ENCODE results near the gene BAIAP2. TPM values are rescaled to one million over a fixed set of nuclear protein-coding genes. Genes with fewer than 3 reads are reported as not detected.

The BAIAP2 gene
- total RNA-seq = 10 to 100 TPM in 3 of 4 donors, 1 to 10 TPM in 1; 7.3 to 36.1 (median 15.4) TPM

- no peaks in the 10 kb centered on the region for H3K36me3 ChIP-seq
- ATAC-seq (peak; percentile 83 to 85), DNase-seq (peak; percentile 92 to 93)
- peak in 1 of 5 experiments; percentile 11 for TF ChIP-seq CTCF (IDR thresholded peaks at IDR 0.05 in 4 of 5, conservative IDR thresholded peaks at IDR 0.05 in 1 of 5)
- peak; percentile 90 to 92 for TF ChIP-seq POLR2A (IDR thresholded peaks at IDR 0.05)
- H3K4me1 ChIP-seq = peaks cover 14 to 34% of the 10 kb centered on the region in 2 donors
- H3K4me3 ChIP-seq = peak within 1 kb of the TSS; percentile 50 to 66 (median 54)
- in situ Hi-C loops (cut with MboI; ENCODE audit: low sequenced_read_pairs in 4 of 4) (no loop called here), intact Hi-C loops (cut with DNase I; ENCODE audit: low total_unique reads) (loop anchor here (1.0 to 10.0 kb wide), 2 partner anchors 45 to 190 kb away; partner anchors contain the start of gene CEP131)
- peak within 1 kb of the TSS in 2 of 4 donors; percentile 34 to 46 for H3K27ac ChIP-seq
- H3K27me3 ChIP-seq = peaks cover 0 to 4% (median 2%) of the 10 kb centered on the region in 3 donors
- H3K9me3 ChIP-seq = no peaks in the 10 kb centered on the region
These were observed at the start of gene BAIAP2 for GRCh38 chr17:81034779-81035520. Gene BAIAP2 (plus strand): TSS chr17:81035151. CDS start chr17:81035255, 104 bp downstream.

GRCh38 chr17:80986046-80986445, 48.9 kb upstream of the BAIAP2 start:
- DNase-seq = no peak
- no peaks in the 10 kb centered on the region for H3K9me3 ChIP-seq
- no peak for TF ChIP-seq CTCF (IDR thresholded peaks at IDR 0.05 in 4 of 5, conservative IDR thresholded peaks at IDR 0.05 in 1 of 5)
- TF ChIP-seq POLR2A (IDR thresholded peaks at IDR 0.05) = no peak
- intact Hi-C loops (cut with DNase I; ENCODE audit: low total_unique reads) (loop anchor here (10.0 kb wide), 1 partner anchor 411 kb away; no protein-coding TSS in a partner anchor), in situ Hi-C loops (cut with MboI; ENCODE audit: low sequenced_read_pairs in 4 of 4) (loop anchor here in 1 of 4 donors (10.0 kb wide), 1 partner anchor 561 kb away; no protein-coding TSS in a partner anchor)
- ATAC-seq = no peak
- H3K27ac ChIP-seq = no peak overlapping the region
- no peaks in the 10 kb centered on the region for H3K36me3 ChIP-seq
- H3K4me1 ChIP-seq = peaks cover 3 to 19% of the 10 kb centered on the region in 2 donors
- H3K27me3 ChIP-seq = peaks cover 0 to 5% (median 0%) of the 10 kb centered on the region in 3 donors
- H3K4me3 ChIP-seq = no peak overlapping the region

- Histone ChIP-seq H3K4me3 (no peak overlapping the region), H3K27ac (no peak overlapping the region), H3K36me3 (no peaks in the 10 kb centered on the region), H3K9me3 (no peaks in the 10 kb centered on the region), H3K4me1 (peaks cover 7 to 18% of the 10 kb centered on the region in 2 donors), H3K27me3 (no peaks in the 10 kb centered on the region)
- in situ Hi-C loops (cut with MboI; ENCODE audit: low sequenced_read_pairs in 4 of 4) (loop anchor here in 1 of 4 donors (10.0 kb wide), 1 partner anchor 562 kb away; no protein-coding TSS in a partner anchor), intact Hi-C loops (cut with DNase I; ENCODE audit: low total_unique reads) (loop anchor here (10.0 kb wide), 1 partner anchor 412 kb away; no protein-coding TSS in a partner anchor)
- TF ChIP-seq POLR2A (IDR thresholded peaks at IDR 0.05) = no peak
- ATAC-seq (no peak), DNase-seq (peak in 1 of 2 donors; percentile 36)
These were observed 48.0 kb upstream of the BAIAP2 start for GRCh38 chr17:80986816-80987475.

GRCh38 chr17:80987941-80988461, 47.0 kb upstream of the BAIAP2 start:
- intact Hi-C loops (cut with DNase I; ENCODE audit: low total_unique reads) = loop anchor here (10.0 kb wide), 1 partner anchor 413 kb away; no protein-coding TSS in a partner anchor
- in situ Hi-C loops (cut with MboI; ENCODE audit: low sequenced_read_pairs in 4 of 4) = loop anchor here in 1 of 4 donors (10.0 kb wide), 1 partner anchor 563 kb away; no protein-coding TSS in a partner anchor
- no peaks in the 10 kb centered on the region for H3K9me3 ChIP-seq
- H3K27ac ChIP-seq = peak overlapping the region in 3 of 4 donors; percentile 35 to 47 (median 46)
- TF ChIP-seq CTCF (IDR thresholded peaks at IDR 0.05 in 4 of 5, conservative IDR thresholded peaks at IDR 0.05 in 1 of 5) = no peak
- no peak for TF ChIP-seq POLR2A (IDR thresholded peaks at IDR 0.05)
- ATAC-seq (peak in 1 of 2 donors; percentile 19), DNase-seq (peak; percentile 38 to 59)
- H3K4me1 ChIP-seq = peaks cover 13 to 26% of the 10 kb centered on the region in 2 donors
- no peaks in the 10 kb centered on the region for H3K27me3 ChIP-seq
- H3K4me3 ChIP-seq = no peak overlapping the region
- H3K36me3 ChIP-seq = no peaks in the 10 kb centered on the region

Measured in gastrocnemius medialis (tissue), 4 donors.